GM21717 (cell line): ENCODE results near the gene FBXO21.

Experiments used
- ATAC-seq: cut with Tn5 transposase; IDR thresholded peaks from one replicate; pipeline ENCODE4 v1.9.1; 2021; ENCODE audit warnings: mild to moderate bottlenecking, moderate library complexity; ENCODE audit not compliant: unreplicated experiment

FBXO21 gene

DNA sequence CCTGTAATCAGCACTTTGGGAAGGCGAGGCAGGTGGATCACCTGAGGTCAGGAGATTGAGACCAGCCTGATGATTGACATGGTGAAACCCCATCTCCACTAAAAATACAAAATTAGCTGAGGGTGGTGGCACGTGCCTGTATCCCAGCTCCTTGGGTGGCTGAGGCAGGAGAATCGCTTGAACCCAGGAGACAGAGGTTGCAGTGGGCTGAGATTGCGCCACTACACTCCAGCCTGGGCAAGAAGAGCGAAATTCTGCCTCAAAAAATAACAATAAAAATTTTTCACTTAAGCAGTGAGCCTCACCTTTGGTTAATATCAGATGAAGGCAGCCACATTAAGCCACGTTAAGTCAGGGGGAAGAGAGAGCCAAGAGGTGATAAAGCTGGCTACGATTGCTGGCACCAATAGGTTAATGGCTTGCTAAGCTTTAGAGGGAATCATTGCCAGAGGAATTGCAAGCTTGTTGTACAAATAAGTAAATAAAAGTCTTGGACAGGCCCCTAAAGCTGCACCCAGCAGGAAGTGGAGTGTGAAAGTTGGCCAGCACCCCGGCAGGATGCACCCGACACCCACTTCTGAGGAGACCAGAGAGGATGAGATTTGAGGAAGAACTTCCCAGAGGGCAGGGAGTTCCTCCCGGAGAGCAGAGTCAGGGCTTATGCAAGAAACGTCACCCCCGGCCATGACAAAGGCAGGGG is 49.7 kb downstream of the FBXO21 start:
- ATAC-seq, result no peak

DNA sequence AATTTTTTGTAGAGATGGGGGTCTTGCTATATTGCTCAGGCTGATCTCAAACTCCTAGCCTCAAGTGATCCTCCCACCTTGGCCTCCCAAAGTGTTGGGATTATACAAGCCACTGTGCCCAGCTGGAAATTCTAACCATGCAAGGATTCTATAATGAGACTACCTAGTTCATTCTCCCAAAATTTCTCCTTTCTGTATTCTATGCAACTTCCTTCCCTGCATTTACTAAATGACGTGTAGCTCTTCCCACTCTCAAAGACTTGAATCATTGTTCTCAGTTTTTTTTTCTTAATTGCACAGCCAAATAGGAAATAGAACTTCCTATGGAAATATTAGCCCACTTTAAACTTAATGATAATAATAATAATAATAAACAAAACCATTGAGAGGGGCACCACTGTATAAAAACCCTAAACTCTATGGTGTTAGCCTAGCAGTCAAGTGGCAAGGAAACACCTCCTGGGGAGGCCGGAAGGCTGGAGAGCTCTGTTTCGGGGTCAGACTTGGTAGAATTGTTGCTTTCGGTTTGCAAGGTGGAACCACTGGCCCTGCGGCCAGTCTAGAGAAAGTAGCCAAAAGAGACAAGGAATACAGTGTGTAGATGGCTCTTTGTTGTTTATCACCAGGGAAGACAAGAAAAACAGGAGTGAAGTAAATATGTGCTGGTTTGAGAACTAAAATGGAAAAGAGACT is 51.1 kb downstream of the FBXO21 start:
- no peak for ATAC-seq

DNA sequence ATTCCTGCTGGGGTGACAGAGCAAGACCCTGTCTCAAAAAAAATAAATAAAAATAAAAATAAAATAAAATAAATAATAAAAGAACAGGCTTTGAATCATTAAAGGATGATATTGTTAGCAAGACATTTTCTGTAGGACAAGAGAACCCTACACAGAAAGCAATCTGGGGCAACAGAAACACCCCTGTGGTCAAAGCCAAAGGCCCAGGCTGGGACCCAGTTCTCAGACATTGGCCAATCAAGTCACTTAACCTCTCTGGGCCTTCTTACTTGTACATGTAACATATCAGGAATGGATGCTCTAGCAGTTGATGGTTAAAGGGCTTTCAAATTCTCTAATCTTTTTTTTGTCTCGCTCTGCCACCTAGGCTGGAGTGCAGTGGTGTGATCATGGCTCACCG is 55.5 kb downstream of the FBXO21 start:
- ATAC-seq, result no peak

DNA sequence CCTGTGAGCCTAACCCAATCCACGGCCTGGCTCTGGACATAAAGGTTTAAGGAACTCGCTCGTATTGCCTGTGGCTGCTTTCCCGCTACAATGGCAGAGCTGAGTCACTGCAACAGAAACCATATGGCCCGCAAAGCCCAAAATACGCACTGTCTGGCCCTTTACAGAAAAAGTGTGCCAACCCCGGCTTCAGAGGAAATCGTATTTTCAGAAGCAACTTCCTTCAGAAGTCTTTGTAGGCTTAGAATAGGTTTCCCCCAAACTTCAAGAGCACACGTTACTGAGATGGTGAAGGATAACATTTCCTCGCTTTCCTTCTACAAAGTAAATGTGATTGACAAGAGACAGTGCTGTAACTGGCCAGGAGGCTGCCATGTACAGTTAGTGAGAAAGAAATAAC is 56.2 kb downstream of the FBXO21 start:
- ATAC-seq, result no peak

DNA sequence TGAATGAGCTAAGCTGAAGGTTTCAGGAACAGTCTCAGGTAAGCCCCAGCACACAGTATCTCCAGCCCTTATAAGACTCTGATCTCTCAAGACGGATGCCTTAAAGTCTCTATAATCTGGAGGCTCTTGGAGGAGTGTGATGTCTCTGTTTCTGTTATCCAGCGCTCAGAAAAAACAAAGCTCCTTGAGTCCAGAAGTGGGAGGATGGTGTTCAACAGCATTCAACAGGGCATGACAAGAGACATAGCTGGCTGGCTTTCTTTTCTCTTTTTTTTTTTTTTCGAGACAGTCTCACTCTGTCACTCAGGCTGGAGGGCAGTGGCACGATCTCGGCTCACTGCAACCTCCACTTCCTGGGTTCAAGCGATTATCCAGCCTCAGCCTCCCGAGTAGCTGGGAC is 59.5 kb downstream of the FBXO21 start:
- ATAC-seq, result no peak

DNA sequence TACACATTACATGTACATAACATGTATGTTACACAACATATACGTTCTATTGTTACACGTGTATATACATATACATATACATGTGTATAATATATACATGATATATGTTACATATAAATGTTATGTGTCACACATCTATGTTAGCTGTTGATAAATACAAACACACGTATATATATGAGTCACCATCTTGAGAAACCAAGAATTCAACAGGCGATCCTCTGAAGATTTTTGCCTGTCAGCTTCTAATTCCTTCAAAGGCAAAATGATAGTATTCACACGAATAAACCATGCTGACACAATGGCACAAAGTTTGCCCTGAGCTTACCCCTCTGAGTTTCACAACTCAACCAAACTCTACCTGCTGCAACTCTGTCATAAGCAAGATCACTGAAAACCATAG is 60.9 kb downstream of the FBXO21 start:
- ATAC-seq, result no peak

DNA sequence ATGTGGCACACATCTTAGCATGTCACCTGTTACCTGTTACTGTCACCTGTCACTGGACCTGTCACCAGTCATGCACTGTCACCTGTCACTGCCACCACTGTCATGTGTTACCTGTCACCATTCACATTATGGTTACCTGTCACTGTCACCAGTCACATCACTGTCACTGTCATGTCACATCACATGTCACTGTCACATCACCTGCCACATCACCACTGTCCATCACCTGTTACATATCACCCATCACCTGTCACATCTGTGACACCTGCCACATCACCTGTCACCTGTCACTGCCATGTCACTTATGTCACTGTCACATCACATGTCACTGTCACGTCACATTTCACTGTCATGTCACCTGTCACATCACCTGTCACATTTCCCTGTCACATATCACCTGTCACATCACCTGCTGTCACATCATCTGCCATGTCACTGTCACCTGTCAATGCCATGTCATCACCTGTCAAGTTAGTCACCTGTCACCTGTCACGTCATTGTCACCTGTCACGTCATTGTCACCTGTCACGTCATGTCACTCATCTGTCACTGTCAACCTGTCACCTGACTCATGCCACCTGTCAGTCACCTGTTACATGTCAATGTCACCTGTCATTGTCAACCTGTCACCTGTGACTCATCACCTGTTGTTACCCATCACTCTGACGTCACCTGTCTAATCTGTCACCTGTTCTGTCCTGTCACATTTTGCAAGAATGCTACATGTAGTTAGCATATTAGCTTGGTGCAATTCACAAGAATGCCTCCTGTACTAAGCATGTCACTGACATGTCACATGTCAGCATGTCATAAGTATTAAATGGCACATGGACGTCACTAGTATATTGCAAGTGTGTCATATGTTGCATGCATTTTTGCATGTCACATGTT is 62.1 kb downstream of the FBXO21 start:
- no peak for ATAC-seq

DNA sequence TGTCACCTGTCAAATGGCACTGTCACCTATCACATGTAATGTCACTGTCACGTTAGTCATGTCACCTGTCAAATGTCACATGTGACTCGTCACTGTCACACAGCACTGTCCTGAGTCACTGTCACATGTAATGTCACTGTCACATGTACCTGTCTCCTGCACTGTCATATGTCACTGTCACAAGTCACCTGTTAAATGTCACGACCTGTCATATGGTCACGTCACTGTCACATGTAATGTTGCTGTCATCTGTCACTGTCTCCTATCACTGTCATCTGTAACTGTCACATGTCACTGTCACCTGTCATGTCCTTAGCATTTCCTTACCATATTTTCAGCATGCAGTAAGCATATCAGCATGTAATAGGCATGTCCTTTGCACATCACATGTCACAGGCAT is 63.9 kb downstream of the FBXO21 start:
- ATAC-seq, result no peak

DNA sequence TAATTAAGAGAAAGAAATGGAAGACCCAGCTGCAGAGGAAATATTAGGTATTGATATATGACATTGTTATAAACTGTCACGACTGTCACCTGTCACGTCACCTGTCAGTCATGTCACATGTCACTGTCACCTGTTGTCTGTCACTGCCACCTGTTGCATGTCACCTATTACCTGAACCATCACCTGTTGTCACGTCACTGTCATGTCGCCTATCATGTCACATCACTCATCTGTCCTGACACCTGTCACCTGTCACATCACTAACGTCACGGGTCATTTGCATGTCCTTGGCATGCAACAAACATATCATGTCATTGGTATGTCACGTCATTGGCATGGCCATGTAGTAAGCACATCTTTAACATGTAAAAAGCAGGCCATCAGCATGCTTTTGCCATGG is 64.5 kb downstream of the FBXO21 start:
- no peak for ATAC-seq

DNA sequence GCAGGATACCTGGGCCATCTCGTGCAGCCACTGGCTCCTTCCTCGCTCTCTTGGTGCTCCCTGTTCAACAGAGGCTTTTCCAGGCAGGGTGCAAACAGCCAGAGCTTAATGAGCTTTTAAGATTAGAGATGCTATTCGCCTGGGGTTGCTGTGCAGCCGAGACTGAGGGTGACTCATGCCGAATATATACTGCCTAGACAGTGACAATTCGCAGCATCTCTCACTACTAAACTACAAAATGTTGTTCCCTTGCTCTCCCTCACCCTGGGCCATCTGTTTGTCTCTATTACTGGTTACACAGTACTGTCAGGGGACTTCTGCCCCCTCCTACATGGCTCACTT is 65.0 kb downstream of the FBXO21 start:
- ATAC-seq, result no peak

DNA sequence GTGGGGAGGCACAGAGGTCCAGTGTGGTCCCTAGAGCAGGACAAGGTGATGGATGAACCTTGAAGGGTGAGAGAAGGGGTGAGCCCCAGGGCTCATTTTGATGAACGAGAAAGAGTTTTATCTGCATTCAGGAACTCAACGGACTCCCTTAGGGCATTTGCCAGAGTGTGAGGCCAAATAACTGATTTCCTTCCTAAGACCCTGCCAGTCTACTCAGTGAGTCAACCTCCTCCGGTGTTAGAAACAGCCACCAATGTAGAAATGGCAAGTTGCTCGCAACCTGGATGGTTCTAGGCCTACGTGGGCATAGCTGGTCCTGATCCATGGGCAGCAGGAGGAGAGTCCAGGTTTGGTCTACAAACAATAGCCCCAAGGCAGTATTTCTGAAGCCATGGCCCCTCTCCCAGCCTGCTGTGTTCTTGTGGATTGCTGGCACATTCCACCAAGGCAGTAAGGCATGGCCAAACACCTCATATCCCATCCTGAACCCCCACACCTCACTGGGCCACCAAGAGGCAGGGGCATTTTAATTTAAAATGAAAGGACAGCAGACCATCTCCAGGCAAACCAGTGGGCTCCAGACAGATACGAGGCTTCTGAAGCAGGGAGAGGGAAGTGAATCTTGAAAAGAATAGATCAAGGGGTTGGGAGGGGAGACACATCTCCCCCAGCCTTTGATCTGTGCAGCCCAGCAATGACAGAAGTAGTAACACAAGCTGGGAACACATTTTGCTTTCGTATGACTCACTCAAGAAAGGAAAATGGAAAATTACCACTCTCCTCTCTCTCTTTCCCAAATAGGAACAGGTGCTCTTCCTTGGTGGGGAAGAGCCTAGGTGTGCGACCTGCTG is 65.6 kb downstream of the FBXO21 start:
- no peak for ATAC-seq

DNA sequence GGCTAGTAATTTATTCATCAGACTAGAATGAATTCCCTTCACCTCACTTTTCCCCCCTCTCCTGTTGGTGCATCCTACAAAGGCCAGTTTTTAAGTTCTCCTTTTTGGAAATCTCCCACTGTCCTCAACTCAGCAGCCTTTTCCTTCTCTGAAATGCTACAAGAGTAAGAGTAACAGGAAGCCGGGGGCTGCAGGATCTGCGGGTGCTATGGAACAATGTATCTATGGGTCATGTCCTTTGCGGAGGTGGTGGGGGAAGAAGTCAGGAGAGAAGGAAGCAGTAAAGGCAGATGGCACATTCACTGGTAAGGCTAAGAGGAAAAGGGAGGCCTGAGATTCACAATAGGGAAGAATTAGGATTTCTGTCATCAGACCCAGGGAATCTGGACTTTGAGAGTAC is 68.8 kb downstream of the FBXO21 start:
- no peak for ATAC-seq

DNA sequence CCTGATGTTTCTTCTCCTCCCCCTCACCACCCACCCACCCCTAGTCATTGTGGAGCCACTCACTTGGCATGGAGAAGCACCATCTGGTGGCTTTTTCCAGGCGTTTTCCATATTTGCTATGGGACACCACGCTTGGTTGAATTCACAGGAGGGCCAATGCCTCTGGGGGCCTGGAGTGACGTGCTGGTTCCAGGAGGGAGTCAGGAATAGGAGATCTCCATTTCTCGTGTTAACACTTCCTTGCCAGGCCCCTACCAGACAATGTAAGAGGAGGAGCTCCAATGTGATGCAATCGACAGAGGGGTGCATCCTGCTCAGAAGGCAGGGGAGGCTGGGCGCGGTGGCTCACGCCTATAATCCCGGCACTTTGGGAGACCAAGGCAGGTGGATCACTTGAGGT is 69.5 kb downstream of the FBXO21 start:
- ATAC-seq, result no peak

DNA sequence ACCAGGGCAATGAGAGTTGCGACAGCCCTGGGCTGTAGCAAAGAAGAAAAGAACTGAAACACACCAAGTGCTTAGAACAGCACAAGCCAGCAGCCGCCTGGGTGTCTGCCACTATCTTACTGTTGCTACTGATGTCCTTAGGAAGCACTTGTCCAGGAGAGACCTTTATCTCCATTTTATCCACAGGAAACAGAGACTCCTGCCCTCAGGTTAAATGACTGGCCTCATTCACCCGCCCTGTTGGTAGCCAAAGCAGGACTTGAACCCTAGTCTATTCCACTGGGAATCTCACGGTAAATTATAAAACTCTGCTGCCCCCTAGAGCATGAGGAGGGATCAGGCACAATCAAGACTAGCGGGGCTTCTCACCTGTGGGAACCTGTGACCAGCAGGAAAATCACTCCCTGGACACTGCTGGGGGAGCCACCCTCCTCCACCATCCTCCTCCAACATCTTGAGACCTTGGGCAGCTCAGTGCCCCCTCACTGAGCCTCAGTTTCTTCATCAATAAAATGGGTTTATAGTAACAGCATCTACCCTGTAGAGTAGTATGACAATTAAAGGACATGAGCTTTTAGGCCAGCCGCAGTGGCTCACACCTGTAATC is 70.6 kb downstream of the FBXO21 start:
- ATAC-seq, result no peak

DNA sequence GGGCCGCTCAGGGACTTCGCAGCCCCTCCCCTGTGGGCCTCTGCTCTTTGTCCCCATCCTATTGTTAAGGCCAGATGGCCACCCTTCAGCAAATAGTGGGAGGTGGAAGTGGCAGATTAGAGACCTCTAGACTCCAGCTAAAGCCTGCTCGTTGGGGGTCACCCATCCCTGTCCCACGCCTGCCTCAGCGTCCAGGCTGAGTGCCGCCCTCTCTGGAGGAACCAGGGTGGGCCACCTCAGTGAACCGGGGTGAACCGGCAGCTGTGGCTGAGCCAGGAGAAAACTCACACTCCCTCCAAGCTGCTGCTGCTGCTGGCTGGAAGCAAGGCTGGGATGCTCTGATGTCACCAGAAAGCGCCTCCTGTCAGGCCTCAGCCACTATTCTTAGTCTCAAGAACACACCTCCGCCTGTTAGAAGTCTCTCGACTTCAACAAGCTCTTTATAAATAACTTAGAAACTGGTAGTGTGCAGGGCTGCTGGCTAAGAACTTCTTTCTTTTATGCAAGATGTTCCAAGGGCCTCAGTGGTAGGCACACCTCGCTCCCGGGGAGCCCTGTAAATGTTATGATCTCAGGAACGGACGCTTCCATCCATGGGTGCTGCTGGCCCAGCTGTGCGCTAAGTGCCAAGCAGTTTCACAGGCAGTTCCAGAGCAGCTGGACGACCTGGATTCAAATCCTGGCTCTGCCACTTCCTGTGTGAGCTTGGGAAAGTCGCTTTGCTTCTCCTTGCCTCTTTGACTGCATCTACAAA is 71.3 kb downstream of the FBXO21 start:
- no peak for ATAC-seq

DNA sequence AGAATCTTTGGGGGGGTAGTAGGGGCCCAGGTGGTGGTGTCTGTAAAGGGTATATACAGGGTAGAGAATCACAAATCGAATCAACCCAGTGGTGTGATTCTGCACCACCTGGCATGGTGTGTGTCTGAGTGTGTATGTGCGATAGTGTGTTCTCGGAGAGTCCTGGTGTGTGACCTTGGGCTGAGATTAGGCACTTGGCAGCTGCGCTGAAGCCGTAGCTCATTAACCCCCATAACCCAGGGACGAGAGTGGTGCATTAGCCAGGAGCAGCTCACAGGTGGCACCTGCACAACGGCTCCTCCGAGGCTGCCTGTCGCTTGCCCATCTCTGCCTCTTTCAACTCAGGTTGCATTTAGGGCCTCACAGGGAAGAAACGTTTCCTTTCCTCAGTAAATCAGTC is 75.5 kb downstream of the FBXO21 start:
- ATAC-seq, result no peak

DNA sequence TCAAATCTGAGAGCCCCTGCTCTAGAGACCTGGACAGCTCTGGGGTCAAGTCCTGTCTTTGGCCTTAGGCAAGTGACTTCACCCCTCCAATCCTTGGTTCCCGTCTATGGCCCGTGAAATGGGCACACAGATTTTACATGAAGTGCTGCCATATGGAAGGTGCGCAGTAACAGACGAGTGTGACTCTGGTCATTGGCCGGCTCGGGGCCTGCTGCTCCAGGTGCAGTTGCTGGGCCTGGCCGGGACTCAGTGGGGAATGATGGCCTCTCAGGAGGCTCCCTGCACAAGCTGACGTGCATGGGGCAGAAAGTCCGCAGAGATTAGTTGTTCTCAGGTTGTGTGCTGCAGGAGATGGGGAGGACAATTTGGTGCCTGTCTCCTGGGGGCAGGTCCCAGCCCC is 77.0 kb downstream of the FBXO21 start:
- no peak for ATAC-seq

DNA sequence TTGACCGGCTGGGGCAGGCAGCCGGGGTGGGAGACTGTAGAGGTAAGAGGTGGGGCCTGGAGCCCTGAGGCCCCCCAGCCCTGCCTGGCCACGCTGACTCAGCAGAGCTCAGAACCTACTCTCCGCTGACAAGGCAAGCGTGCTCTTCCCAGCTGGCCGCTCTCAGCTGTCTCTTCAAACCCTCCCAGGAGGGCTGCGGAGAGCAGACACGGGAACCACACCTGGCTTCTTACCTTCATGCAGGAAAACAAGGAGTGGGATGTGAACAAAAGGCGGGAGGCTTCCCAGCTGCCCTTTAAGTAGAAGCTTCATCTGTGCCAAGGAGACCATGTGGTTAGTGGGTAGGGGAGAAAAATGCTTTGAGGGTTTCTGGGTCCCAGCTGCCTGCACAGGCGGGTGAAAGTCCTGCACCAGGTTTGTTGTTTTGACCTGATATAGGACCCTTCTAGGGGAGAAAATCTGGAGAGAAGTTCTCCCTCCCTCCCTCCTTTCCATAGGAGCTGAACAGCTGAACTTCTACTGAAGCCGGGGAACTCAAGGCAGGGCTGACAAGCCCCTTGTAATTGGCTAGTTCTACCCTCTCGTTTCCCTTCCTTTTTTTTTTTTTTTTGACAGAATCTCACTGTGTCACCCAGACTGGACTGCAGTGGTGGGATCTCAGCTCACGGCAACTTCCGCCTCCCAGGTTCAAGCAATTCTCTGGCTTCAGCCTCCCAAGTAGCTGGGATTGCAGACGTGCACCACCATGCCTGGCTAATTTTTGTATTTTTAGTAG is 78.3 kb downstream of the FBXO21 start:
- ATAC-seq, result no peak

DNA sequence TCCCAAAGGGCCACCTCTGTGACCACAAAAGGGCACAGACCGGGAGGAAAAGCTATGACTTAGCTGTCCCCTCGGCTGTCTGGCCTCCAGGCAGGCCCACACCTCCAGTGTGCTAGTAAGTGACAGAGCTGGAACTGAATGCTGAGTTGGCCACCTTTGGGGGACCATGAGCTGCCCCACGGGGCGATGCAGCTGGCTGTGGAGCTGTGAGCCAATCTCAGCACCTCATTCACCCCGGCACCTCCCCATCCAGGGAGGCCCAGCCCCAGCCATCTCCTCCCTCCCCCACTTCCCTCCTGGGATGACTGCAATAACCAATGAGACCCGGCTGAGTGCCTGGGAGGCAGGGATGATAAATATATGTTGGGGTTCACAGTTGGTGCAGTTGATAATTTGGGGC is 78.9 kb downstream of the FBXO21 start:
- no peak for ATAC-seq
